Measurements from ENCODE around the gene NKX2-2.

NKX2-2 gene

DNA sequence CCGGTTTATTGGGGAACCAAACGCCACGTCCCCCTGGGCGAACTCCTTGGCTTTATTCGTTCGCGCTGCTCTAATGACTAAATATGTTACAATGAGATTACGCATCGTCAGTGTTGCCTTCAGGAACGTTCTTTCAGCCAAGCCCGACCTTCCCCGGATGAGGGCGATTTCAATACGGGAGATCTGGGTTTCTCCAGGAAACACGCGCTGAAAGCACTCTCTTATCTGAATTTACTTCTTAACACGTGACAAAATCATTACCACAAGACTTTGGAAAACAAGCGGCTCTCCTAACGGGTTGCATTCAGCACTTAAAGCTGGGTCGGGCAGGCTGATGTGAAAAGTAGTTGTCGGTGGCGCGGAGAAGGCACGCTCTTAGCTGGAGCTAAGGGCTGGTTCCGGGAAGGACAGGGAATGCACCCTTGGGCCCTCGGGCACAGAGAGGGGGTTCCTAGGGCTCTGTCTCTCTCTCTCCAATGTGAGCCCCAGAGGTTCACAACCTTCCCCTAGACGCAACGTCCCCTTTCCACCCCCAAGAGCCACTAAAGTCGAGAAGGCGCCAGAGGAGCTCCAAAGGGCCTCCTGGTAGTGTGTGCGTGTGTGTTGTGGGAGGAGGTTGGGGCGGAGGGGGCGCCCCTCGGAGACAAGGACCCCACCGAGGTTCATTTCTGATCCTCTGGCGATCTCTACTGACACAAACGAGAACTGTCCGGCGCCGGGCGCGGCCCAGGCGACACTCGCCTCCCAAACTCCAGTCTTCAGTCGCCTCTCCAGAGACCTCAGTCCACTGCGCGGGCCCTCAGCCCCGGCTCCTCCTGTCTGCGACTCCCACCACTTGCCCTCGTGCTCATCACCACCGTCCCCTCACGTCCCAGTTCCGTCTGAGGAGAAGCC, 7.1 kb upstream of the NKX2-2 start:
- DNase-seq (ENCODE audit: insufficient read length) (no peak), FAIRE-seq (no peak)
- TF ChIP-seq TAF1 (IDR thresholded peaks at IDR 0.05; ENCODE audit: borderline replicate concordance, low read depth, low read length) (no peak), POLR2AphosphoS5 (IDR thresholded peaks at IDR 0.05; ENCODE audit: low read depth, low read length) (no peak), POLR2A (IDR thresholded peaks at IDR 0.05; ENCODE audit: low read depth, low read length) (no peak)

DNA sequence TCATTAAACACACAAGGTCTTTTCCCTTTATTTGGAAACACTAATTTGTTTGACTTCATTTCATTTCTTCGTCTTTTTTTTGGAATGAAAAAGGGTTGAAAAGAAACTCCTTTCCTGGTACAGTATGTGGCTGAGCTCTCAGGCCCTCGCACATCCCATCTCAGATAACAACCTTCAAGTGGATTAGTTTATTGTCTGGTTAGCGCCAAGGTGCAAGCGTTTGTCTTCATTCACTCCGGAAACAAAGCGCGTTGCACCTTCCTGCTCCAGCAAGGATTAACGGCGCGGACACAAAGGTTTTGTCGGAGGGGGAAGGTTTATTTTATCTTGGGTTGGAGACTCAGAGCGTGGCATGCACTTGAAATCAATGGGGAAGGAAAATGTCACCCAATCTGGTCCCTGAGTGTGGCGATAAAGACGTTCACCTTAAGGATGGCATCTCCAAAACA, 5.3 kb upstream of the NKX2-2 start:
- no peak for TF ChIP-seq TAF1 (IDR thresholded peaks at IDR 0.05; ENCODE audit: borderline replicate concordance, low read depth, low read length)
- no peak for TF ChIP-seq POLR2A (IDR thresholded peaks at IDR 0.05; ENCODE audit: low read depth, low read length)
- TF ChIP-seq POLR2AphosphoS5 (IDR thresholded peaks at IDR 0.05; ENCODE audit: low read depth, low read length), result no peak
- FAIRE-seq (no peak), DNase-seq (ENCODE audit: insufficient read length) (no peak)

DNA sequence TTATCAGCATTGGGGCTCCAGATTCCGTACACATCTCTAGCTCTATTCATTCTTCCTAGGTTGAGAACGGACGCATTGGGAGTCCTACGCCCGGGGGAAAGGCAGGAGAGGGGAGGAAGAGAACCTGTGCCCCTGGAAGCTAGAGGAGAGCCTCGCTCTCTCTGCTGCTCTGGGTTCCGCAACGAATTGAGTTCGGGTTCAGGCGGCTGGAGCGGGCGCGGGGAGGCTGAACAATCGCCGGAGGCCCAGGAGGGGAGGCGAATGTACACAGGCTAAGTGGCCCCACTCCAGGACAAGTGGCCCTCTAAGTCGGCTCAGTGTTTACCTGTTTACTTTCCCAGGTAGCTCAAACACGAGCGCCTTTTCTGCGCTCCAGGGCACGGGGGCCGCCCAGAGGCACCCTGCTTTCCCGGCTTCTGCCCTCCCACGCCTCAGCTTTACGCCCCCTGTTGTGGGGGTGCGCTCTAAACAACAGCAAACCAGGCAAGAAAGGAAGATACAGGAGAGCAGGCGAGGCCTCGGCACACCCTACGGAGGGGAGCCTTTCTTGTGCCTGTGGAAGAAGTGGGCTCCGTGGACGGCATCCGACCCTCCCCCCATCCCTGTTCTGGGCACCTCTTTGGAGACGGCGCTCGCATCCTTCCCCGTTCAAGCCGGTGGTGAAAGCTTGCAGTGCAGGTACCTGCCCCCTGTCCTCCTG, 4.6 kb upstream of the NKX2-2 start:
- DNase-seq (ENCODE audit: insufficient read length) (no peak), FAIRE-seq (no peak)
- TF ChIP-seq TAF1 (IDR thresholded peaks at IDR 0.05; ENCODE audit: borderline replicate concordance, low read depth, low read length) (no peak), POLR2A (IDR thresholded peaks at IDR 0.05; ENCODE audit: low read depth, low read length) (no peak), POLR2AphosphoS5 (IDR thresholded peaks at IDR 0.05; ENCODE audit: low read depth, low read length) (no peak)

DNA sequence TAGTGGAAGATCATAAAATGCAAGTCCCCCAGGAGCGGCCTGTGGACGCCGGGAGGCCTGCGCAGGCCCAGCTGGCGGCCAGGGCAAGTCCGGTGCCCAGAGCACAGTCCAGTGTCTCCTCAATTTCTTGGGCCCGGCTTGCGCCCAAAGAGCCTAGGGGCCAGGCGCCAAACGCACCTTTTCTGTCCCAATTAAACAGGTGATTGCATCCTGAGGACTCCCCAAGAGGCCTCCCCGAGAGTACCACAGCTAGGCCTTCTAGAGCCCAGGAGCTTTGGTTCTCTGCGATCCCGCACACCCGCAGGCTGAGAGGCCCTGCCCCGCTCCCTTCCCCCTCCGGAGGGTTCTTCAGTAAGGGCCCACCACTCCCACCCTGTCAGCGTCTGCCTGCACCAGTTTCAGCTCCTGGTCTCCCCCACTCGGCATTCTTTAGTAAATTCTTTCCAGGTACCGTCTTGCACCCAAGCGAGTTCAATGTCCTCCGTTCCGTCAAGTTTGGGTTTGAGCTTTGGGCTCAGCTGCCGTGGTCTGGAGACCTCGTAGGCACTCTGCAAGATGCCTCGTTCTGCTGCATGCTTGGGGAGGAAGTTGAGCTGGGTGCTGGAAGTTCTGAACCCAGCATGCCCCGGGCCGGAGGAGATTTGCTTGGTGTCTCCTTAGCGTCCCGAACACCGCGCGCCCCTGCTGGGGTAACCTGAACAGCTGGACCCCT, 3.9 kb upstream of the NKX2-2 start:
- no peak for FAIRE-seq
- no peak for DNase-seq (ENCODE audit: insufficient read length)
- TF ChIP-seq POLR2A (IDR thresholded peaks at IDR 0.05; ENCODE audit: low read depth, low read length), result no peak
- TF ChIP-seq TAF1 (IDR thresholded peaks at IDR 0.05; ENCODE audit: borderline replicate concordance, low read depth, low read length), result no peak
- no peak for TF ChIP-seq POLR2AphosphoS5 (IDR thresholded peaks at IDR 0.05; ENCODE audit: low read depth, low read length)

DNA sequence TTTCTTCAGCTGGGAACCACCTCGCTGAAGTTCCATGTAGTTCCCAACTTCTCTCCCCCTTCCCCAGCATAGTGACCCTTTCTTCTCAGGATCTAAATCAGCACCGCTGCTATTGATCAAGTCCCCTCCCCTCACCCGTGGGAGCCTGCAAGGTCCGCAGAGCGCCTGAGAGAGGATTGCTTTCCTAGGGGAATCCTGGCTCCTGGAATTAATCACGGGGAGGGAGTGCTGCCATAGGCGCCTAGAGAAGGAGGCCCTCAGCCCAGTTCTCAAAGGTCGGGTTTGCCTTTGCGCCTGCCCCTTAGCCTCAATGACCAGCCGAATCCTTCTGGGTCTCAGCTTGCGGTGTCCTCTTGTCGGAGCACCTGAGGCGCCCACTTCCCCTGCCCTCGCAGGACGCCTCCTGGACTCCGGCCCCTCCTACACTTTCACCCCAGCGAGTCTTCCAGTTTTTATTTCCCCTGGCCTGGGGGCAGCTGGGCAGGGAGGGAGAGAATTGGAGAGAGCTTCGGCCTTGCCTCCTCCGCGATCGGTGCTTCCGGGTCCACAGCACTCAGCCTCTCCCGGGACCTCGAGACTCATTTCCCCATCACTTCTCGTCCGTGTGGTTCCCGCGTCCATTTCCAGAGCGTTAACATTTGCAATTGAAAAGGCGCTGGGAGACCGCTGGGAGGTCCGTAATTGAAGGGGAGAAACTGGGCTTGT, 3.1 kb upstream of the NKX2-2 start:
- TF ChIP-seq POLR2A (IDR thresholded peaks at IDR 0.05; ENCODE audit: low read depth, low read length) (no peak), POLR2AphosphoS5 (IDR thresholded peaks at IDR 0.05; ENCODE audit: low read depth, low read length) (no peak), TAF1 (IDR thresholded peaks at IDR 0.05; ENCODE audit: borderline replicate concordance, low read depth, low read length) (no peak)
- FAIRE-seq (no peak), DNase-seq (ENCODE audit: insufficient read length) (no peak)

DNA sequence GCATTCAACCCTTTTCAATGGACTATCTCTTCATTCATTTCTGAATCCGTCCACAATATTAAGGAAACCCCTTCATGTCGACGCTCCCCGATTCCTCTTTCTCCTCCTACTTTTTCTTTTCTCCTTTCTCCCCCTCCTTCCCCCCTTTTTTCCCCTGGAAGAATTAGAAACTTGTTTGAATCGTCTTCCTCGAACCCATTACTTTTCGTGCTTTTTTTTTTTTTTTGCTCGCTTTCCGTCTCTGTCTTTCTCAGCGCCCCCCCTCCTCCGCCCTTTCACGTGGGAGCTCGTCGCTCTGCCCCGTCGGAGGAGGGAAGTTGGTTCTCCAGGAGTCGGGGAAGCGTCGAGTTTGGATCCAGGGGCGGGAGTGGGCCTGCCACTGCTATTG, 2.3 kb upstream of the NKX2-2 start:
- no peak for TF ChIP-seq POLR2A (IDR thresholded peaks at IDR 0.05; ENCODE audit: low read depth, low read length)
- TF ChIP-seq POLR2AphosphoS5 (IDR thresholded peaks at IDR 0.05; ENCODE audit: low read depth, low read length), result no peak
- no peak for FAIRE-seq
- DNase-seq (ENCODE audit: insufficient read length), result no peak

DNA sequence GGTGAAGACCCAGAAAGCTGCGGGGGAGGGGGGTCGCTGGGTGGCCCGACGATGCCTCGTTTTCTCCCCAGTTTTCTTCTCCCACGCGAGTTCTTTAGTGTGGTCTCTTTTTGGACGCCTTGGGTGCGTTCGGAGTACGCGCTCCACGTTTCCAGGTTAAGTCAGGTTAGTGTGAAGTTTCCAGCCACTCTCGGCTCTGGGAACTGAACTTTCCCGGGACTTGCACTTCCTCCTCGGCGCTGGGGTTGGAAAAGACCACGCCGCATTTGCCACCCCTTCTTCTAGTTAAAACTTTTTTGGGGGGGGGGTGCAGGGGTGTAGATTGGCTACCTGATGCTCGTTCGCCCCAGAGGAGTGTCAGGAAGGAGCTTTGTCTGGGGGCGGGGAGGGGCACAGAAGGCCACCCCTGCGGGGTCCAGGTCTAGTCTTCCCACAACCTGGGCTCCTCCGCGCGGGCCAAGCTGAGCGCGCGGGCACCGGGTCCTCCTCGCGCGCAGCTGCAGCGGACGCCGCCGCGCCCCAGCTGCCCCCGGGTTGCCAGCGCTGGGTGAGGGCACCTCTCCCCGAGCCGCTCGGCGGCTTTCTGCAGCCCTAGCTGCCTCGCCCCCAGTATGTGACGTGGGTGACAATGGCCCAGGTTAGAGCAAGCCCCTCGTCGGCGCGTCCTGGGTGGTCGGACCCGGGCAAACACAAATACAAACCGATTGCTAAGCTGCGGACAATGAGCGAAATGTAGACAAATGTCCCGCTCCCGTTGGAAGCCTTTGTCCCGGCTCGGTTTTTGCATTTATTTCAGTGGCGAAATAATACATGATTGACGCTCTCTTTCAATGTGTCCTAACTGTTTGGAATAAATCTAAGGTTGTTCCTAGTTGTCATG, 1.7 kb upstream of the NKX2-2 start:
- DNase-seq (ENCODE audit: insufficient read length), result no peak
- no peak for FAIRE-seq
- no peak for TF ChIP-seq POLR2AphosphoS5 (IDR thresholded peaks at IDR 0.05; ENCODE audit: low read depth, low read length)
- TF ChIP-seq TAF1 (IDR thresholded peaks at IDR 0.05; ENCODE audit: borderline replicate concordance, low read depth, low read length), result no peak
- no peak for TF ChIP-seq POLR2A (IDR thresholded peaks at IDR 0.05; ENCODE audit: low read depth, low read length)

DNA sequence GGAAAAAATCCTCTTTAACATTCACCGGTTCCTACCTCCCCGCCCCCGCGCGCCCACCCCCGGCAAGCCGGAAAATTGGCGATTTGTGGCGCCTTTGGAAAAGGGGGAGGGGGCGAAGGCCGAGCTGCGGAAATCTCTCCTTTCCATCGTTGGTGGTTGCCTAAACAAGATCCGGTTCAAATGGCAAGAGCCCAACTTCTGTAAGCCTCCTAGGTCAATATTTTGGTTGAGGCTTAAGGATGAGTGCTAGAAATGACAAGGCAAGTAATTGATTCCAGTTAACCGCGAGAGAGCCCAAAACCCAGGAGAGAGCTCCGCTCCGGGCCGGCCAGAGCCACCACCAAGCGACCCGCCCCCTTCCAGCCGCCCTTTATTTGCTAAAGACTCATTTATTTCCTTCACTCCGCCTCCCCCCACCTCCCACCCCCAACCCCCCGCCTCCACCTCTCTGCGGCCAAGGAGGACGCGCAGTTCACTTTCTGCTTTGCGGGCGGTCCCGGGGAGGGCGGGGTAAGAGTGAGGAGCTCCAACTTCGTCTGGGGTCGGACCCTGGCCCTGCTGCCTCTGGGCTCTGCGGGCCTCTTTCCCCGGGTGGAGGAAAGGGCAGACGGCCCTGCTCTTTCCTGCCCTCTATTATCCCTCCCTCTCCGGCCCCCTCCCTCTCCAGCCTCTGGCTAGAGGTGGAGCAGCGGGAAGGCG, 838 bp upstream of the NKX2-2 start:
- no peak for TF ChIP-seq POLR2A (IDR thresholded peaks at IDR 0.05; ENCODE audit: low read depth, low read length)
- TF ChIP-seq TAF1 (IDR thresholded peaks at IDR 0.05; ENCODE audit: borderline replicate concordance, low read depth, low read length), result no peak
- no peak for TF ChIP-seq POLR2AphosphoS5 (IDR thresholded peaks at IDR 0.05; ENCODE audit: low read depth, low read length)
- no peak for FAIRE-seq
- DNase-seq (ENCODE audit: insufficient read length), result no peak

DNA sequence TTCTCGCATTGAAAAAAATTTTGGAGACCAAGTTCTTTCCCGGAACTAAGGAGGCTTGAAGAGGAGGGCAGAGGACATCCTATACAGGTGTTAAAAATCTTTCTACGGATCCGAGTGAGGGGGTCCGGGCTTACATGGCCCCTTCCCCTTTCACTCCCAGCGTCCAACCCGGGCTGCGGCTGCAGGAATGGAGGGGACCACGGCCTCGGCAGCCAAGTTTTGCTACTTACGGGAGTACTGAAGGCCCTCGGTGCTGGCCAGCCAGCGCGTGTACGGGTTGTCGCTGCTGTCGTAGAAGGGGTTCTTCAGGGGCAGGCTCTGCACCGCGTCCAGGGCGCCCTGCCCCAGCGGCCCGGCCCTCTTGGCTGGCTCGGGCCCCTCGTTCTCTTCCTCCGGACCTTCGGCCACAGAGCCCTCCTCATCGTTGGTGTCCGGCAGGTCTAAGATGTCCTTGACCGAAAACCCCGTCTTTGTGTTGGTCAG, 642 bp downstream of the NKX2-2 start:
- no peak for TF ChIP-seq POLR2A (IDR thresholded peaks at IDR 0.05; ENCODE audit: low read depth, low read length)
- no peak for TF ChIP-seq TAF1 (IDR thresholded peaks at IDR 0.05; ENCODE audit: borderline replicate concordance, low read depth, low read length)
- DNase-seq (ENCODE audit: insufficient read length), result no peak

More for the DNA sequence above, 642 bp downstream of the NKX2-2 start:
- no peak for FAIRE-seq

Measured in GM12892 (cell line).